B cell (primary cell): Measurements from ENCODE around the gene ASIC3.

Source experiments
- EZH2 ChIP-seq: IDR thresholded peaks from 2 replicates; pipeline ENCODE4 v1.6.1; 2012; ENCODE audit warnings: borderline replicate concordance, low read depth, mild to moderate bottlenecking, moderate library complexity, low read length; ENCODE audit not compliant: insufficient read depth, poor library complexity, severe bottlenecking
- TF ChIP-seq, protein P1 (sequence below): fragments of 200-600 bp; IDR thresholded peaks from one replicate; pipeline ENCODE4 v1.8.0; 2022; ENCODE audit warnings: antibody characterized with exemption, mild to moderate bottlenecking

DNA sequence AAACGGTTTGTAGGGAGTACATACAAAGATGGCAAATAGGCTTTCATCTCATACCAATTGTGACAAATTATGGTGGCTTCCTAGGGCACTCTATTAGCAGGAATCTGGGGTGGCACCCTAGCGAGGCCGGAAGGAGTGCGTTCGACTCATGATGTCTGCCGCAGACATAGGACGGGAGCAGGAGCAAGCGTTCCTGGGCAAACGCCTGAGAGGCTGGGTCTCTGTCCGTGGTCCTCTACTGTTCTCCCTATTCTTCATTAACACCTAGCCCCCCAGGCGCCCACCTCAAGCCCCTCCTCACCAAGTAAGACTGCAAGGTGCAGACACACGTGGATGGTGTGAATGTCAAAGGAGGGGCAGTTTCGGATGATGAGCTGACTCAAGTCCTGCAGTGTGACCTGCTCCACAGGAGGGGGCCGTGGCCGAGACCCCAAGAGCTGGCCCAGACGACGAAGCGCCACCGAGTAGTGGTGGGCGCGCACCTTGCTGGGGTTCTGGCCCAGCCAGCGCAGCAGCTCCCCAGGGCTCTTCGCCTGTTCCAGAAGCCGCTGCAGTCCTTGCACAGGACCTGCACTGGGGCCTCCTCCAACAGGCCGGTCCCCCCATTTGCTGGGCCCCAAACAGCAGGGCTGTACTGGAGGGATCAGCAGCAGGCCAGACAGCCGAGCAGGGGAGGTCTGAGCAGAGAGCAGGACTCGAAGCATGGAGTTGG lies 31.0 kb downstream of the ASIC3 start:
- TF ChIP-seq, protein P1, sequence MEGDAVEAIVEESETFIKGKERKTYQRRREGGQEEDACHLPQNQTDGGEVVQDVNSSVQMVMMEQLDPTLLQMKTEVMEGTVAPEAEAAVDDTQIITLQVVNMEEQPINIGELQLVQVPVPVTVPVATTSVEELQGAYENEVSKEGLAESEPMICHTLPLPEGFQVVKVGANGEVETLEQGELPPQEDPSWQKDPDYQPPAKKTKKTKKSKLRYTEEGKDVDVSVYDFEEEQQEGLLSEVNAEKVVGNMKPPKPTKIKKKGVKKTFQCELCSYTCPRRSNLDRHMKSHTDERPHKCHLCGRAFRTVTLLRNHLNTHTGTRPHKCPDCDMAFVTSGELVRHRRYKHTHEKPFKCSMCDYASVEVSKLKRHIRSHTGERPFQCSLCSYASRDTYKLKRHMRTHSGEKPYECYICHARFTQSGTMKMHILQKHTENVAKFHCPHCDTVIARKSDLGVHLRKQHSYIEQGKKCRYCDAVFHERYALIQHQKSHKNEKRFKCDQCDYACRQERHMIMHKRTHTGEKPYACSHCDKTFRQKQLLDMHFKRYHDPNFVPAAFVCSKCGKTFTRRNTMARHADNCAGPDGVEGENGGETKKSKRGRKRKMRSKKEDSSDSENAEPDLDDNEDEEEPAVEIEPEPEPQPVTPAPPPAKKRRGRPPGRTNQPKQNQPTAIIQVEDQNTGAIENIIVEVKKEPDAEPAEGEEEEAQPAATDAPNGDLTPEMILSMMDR: no peak
- no peak for TF ChIP-seq EZH2
